RWPE2 (cell line): ENCODE results near the gene CASP3.

Experiments
- ATAC-seq: fragments of 200-7000 bp; cut with Tn5 transposase; 3 replicates; pipeline ENCODE4 v1.9.1; 2021; ENCODE audit warnings: low read depth
- DNase-seq: peaks from one replicate; pipeline ENCODE4 v3.0.0-alpha.2; 2020; ENCODE audit warnings: low spot score
- H3K27ac ChIP-seq: fragments of 450-650 bp; 2 replicates; pipeline ENCODE4 v1.5.1; 2017; ENCODE audit warnings: mild to moderate bottlenecking; ENCODE audit not compliant: poor library complexity, severe bottlenecking
- H3K27me3 ChIP-seq: fragments of 250-450 bp; sonication (Bioruptor Pico); 2 replicates; pipeline ENCODE4 v1.5.1; 2021; ENCODE audit warnings: mild to moderate bottlenecking, moderate library complexity; ENCODE audit not compliant: insufficient read depth, poor library complexity, severe bottlenecking
- H3K36me3 ChIP-seq: fragments of 250-450 bp; sonication (Bioruptor Pico); 2 replicates; pipeline ENCODE4 v1.5.1; 2020; ENCODE audit warnings: low read depth, mild to moderate bottlenecking, moderate library complexity
- H3K4me1 ChIP-seq: fragments of 250-450 bp; sonication (Bioruptor Pico); 2 replicates; pipeline ENCODE4 v1.5.1; 2021; ENCODE audit warnings: mild to moderate bottlenecking, moderate library complexity; ENCODE audit not compliant: insufficient read depth, poor library complexity, severe bottlenecking
- H3K4me3 ChIP-seq: fragments of 250-450 bp; sonication (Bioruptor Pico); 2 replicates; pipeline ENCODE4 v1.5.1; 2021; ENCODE audit warnings: mild to moderate bottlenecking, moderate library complexity; ENCODE audit not compliant: severe bottlenecking
- H3K9me3 ChIP-seq: fragments of 250-450 bp; sonication (Bioruptor Pico); 2 replicates; pipeline ENCODE4 v1.5.1; 2021; ENCODE audit warnings: mild to moderate bottlenecking, moderate library complexity; ENCODE audit not compliant: severe bottlenecking
- CTCF ChIP-seq: fragments of 450-650 bp; IDR thresholded peaks from one replicate; pipeline ENCODE4 v1.5.1; 2017; ENCODE audit warnings: mild to moderate bottlenecking, moderate library complexity; ENCODE audit not compliant: poor library complexity, severe bottlenecking

CASP3 gene

DNA sequence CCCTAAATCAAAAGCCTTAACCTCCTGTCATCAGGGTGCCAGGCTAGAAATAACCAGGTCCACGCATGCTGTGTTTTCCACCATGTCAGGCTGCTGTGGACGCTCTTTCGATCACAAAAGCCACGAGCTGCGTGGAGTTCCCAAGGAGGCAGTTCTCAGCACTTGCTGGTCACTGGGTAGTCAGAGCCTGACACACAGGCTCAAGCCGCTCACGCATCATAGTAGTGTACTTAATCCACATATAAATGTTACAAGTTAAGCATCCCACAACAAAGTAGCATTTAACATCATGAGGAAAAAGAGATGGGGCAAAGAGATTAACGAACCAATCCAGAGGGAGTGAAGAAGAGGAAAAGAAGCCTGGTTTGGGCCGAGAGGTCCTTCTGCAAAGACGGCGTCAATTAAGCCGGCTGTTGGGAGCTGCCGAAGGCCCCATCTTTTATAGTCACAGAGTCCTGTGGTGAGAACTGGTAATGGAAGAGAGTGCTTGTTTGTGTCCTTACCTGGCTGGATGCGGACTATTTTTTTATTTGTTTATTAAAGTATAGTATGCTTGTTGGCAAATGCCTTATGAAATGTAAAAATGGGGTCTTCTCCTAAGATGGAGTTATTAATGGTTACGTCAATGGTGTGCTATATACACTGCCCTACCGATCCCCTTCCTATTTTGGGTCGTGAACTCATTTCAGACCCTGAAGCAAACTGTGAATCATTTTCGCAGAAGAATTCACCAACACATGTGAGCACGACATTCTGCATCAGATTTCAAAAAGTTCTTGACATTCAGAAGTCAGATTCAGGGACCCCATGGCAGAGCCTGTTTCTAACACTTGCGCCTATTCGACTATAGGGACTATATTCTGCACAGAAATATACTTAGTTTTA, 966 bp upstream of the CASP3 start:
- Histone ChIP-seq H3K4me1 (peaks cover 13% of the 10 kb centered on the region), H3K9me3 (no peaks in the 10 kb centered on the region), H3K27me3 (no peaks in the 10 kb centered on the region), H3K36me3 (peaks cover 21% of the 10 kb centered on the region), H3K27ac (peak overlapping the region; percentile 70), H3K4me3 (peak overlapping the region; percentile 96)
- TF ChIP-seq CTCF = no peak
- DNase-seq (no peak), ATAC-seq (peak; percentile 18; the same call in 1 of the 3 replicates)

- H3K27me3 ChIP-seq = no peaks in the 10 kb centered on the region
- ATAC-seq = peak; percentile 47
- H3K4me1 ChIP-seq = peaks cover 13% of the 10 kb centered on the region
- peak overlapping the region; percentile 96 for H3K4me3 ChIP-seq
- H3K36me3 ChIP-seq = peaks cover 15% of the 10 kb centered on the region
- no peak for DNase-seq
- no peak for TF ChIP-seq CTCF
- H3K27ac ChIP-seq = peak overlapping the region; percentile 70
- H3K9me3 ChIP-seq = no peaks in the 10 kb centered on the region
Measured at GRCh38 chr4:184648313-184649025, 778 bp downstream of the CASP3 start.

DNA sequence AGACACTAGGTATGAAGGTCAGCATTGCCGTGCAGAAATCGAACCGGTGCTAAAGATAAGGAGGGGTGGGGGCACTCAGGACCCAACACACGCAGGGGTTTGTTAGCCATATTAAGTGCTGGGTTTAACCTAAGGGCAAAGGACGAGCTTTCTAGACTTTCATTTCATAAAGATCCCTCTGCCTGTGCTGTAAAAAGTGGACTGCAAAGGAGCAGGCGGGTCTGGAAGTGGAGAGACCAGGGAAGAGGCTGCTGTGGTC, 1.3 kb downstream of the CASP3 start:
- peak overlapping the region; percentile 96 for H3K4me3 ChIP-seq
- H3K36me3 ChIP-seq = peaks cover 15% of the 10 kb centered on the region
- no peak for ATAC-seq
- no peaks in the 10 kb centered on the region for H3K27me3 ChIP-seq
- no peak for TF ChIP-seq CTCF
- H3K27ac ChIP-seq = peak overlapping the region; percentile 70
- H3K9me3 ChIP-seq = no peaks in the 10 kb centered on the region
- H3K4me1 ChIP-seq = peaks cover 13% of the 10 kb centered on the region
- DNase-seq = no peak

- Histone ChIP-seq H3K9me3 (no peaks in the 10 kb centered on the region), H3K36me3 (peaks cover 15% of the 10 kb centered on the region), H3K4me1 (peaks cover 13% of the 10 kb centered on the region), H3K27ac (peak overlapping the region; percentile 70), H3K4me3 (peak overlapping the region; percentile 96), H3K27me3 (no peaks in the 10 kb centered on the region)
- DNase-seq = no peak
- no peak for TF ChIP-seq CTCF
- ATAC-seq = no peak
Measured at GRCh38 chr4:184647266-184648053, 1.8 kb downstream of the CASP3 start.
